CD4-positive, alpha-beta T cell treated with Interferon gamma for 1 hour (primary cell): Measurements from ENCODE around the gene BACE1-AS.
"Not testable (repeated sequence)": the region's sequence is repeated elsewhere in the genome, so short reads cannot be mapped to it uniquely, and the experiment has no call there.

Experiments
- DNase-seq: peaks from one replicate; pipeline ENCODE4 v3.0.0-alpha.2; 2020

The BACE1-AS gene

GRCh38 chr11:117295438-117296137, 4.4 kb downstream of the BACE1-AS start:
- DNase-seq, result no peak

GRCh38 chr11:117296881-117297280, 5.7 kb downstream of the BACE1-AS start:
- no peak for DNase-seq

- DNase-seq, result no peak
Measured at GRCh38 chr11:117298195-117298594, 7.0 kb downstream of the BACE1-AS start.

GRCh38 chr11:117299351-117300282, 8.5 kb downstream of the BACE1-AS start:
- DNase-seq, result no peak

- no peak for DNase-seq
Measured at GRCh38 chr11:117300283-117300663, 9.1 kb downstream of the BACE1-AS start.

- no peak for DNase-seq
Measured at GRCh38 chr11:117300773-117301172, 9.6 kb downstream of the BACE1-AS start.

GRCh38 chr11:117302228-117302627, 11.1 kb downstream of the BACE1-AS start:
- DNase-seq, result no peak

GRCh38 chr11:117303101-117303500, 12.0 kb downstream of the BACE1-AS start:
- no peak for DNase-seq

GRCh38 chr11:117303646-117304315, 12.6 kb downstream of the BACE1-AS start:
- DNase-seq, result no peak

GRCh38 chr11:117305145-117305544, 14.0 kb downstream of the BACE1-AS start:
- DNase-seq, result no peak

GRCh38 chr11:117309310-117309709, 18.2 kb downstream of the BACE1-AS start:
- DNase-seq, result no peak

GRCh38 chr11:117313091-117313490, 21.9 kb downstream of the BACE1-AS start:
- DNase-seq, result no peak

- DNase-seq, result no peak
Measured at GRCh38 chr11:117313828-117314768, 23.0 kb downstream of the BACE1-AS start.

- DNase-seq, result no peak
Measured at GRCh38 chr11:117314840-117315239, 23.7 kb downstream of the BACE1-AS start.

- no peak for DNase-seq
Measured at GRCh38 chr11:117315285-117316196, 24.4 kb downstream of the BACE1-AS start.

- no peak for DNase-seq
Measured at GRCh38 chr11:117316197-117316961, 25.2 kb downstream of the BACE1-AS start, which contains the start of gene BACE1. Gene BACE1, minus strand, starts transcription at chr11:117316256. Its CDS starts 461 bp downstream, at chr11:117315795.

GRCh38 chr11:117318738-117319137, 27.6 kb downstream of the BACE1-AS start:
- no peak for DNase-seq

- no peak for DNase-seq
Measured at GRCh38 chr11:117319214-117319840, 28.2 kb downstream of the BACE1-AS start.

- DNase-seq, result not testable (repeated sequence)
Measured at GRCh38 chr11:117327255-117327566, 36.1 kb downstream of the BACE1-AS start.
